Cardiac fibroblast (primary cell): ENCODE results near the gene ZNF586.
A peak's percentile ranks its signal among the peaks of the same experiment; 100 is the strongest.
"Not testable (repeated sequence)": the region's sequence is repeated elsewhere in the genome, so short reads cannot be mapped to it uniquely, and the experiment has no call there.

Source experiments
- DNase-seq, 2 donors: peaks; one replicate each; pipeline versions ENCODE4 v3.0.0 to v3.0.0-alpha.2; 2010; ENCODE audit warnings: low read depth in 2 of 2
- H3K4me3 ChIP-seq, 2 donors: replicated peaks in 1 of 2; 1 replicate in 1 of 2; 2 replicates in 1 of 2; pipeline ENCODE4 v1.5.1; 2011; ENCODE audit warnings: low read depth in 2 of 2, low read length in 2 of 2, mild to moderate bottlenecking in 2 of 2, moderate library complexity in 1 of 2
- CTCF ChIP-seq: IDR thresholded peaks from one replicate; pipeline ENCODE4 v1.5.1; 2011; ENCODE audit warnings: low read depth, mild to moderate bottlenecking, low read length, inconsistent platforms

Gene ZNF586

GRCh38 chr19:57815247-57816075 is 46.0 kb downstream of the ZNF586 start:
- DNase-seq, result no peak
- H3K4me3 ChIP-seq, result peak overlapping the region in 1 of 2 donors; percentile 95
- no peak for TF ChIP-seq CTCF

GRCh38 chr19:57816652-57817051 is 47.2 kb downstream of the ZNF586 start:
- no peak for TF ChIP-seq CTCF
- H3K4me3 ChIP-seq, result no peak overlapping the region
- DNase-seq, result peak in 1 of 2 donors; percentile 19

GRCh38 chr19:57817976-57818375 is 48.5 kb downstream of the ZNF586 start:
- DNase-seq, result no peak
- no peak overlapping the region for H3K4me3 ChIP-seq
- TF ChIP-seq CTCF, result no peak

- no peak overlapping the region for H3K4me3 ChIP-seq
- DNase-seq, result no peak
- TF ChIP-seq CTCF, result no peak
Observed at GRCh38 chr19:57818378-57818777, 48.9 kb downstream of the ZNF586 start.

- peak; percentile 94 to 95 for DNase-seq
- TF ChIP-seq CTCF, result peak; percentile 16
Observed at GRCh38 chr19:57819475-57820148, 50.1 kb downstream of the ZNF586 start.

GRCh38 chr19:57820599-57820998 is 51.1 kb downstream of the ZNF586 start:
- peak overlapping the region; percentile 78 to 99 for H3K4me3 ChIP-seq
- DNase-seq, result no peak
- TF ChIP-seq CTCF, result no peak

More at GRCh38 chr19:57819475-57820148, 50.1 kb downstream of the ZNF586 start:
- peak overlapping the region; percentile 78 to 99 for H3K4me3 ChIP-seq

GRCh38 chr19:57821095-57821494 is 51.6 kb downstream of the ZNF586 start:
- peak overlapping the region in 1 of 2 donors; percentile 99 for H3K4me3 ChIP-seq
- DNase-seq, result not testable (repeated sequence)

GRCh38 chr19:57821501-57821900 is 52.0 kb downstream of the ZNF586 start:
- H3K4me3 ChIP-seq, DNase-seq: not testable (repeated sequence)

GRCh38 chr19:57823155-57823554 is 53.7 kb downstream of the ZNF586 start:
- not testable (repeated sequence) for DNase-seq, H3K4me3 ChIP-seq

- not testable (repeated sequence) for H3K4me3 ChIP-seq, DNase-seq
Observed at GRCh38 chr19:57823608-57824007, 54.1 kb downstream of the ZNF586 start.
